Cardiac muscle cell (in vitro differentiated cells and primary cell): ENCODE measurements around the gene HHAT. TPM values are rescaled to one million over a fixed set of nuclear protein-coding genes. Genes with fewer than 3 reads are reported as not detected.

ENCODE experiments used
- DNase-seq, 2 donors: peaks; one replicate each; pipeline versions ENCODE4 v3.0.0 to v3.0.0-alpha.2; 2010 to 2017; ENCODE audit warnings: low read depth in 1 of 2, low spot score in 1 of 2
- H3K27ac ChIP-seq: fragments of 200-600 bp; sonication (generic); 2 replicates; pipeline ENCODE4 v1.5.1; 2016
- H3K27me3 ChIP-seq: fragments of 200-600 bp; sonication (generic); 2 replicates; pipeline ENCODE4 v1.6.0; 2016; ENCODE audit warnings: control low read depth
- H3K36me3 ChIP-seq: fragments of 200-600 bp; sonication (generic); 2 replicates; pipeline ENCODE4 v1.5.1; 2016; ENCODE audit warnings: control low read depth
- H3K4me1 ChIP-seq: fragments of 200-600 bp; sonication (generic); 2 replicates; pipeline ENCODE4 v1.8.1; 2017; ENCODE audit warnings: low read depth, mild to moderate bottlenecking, mixed run types
- H3K4me3 ChIP-seq: fragments of 200-600 bp; sonication (generic); 2 replicates; pipeline ENCODE4 v1.5.1; 2016; ENCODE audit warnings: mild to moderate bottlenecking
- H3K9me3 ChIP-seq: fragments of 200-600 bp; sonication (generic); 2 replicates; pipeline ENCODE4 v1.5.1; 2017; ENCODE audit warnings: low read depth, mild to moderate bottlenecking, control low read depth
- CTCF ChIP-seq: IDR thresholded peaks from 2 replicates; pipeline ENCODE4 v1.5.1; 2012; ENCODE audit warnings: low read depth, mild to moderate bottlenecking, low read length
- polyA plus RNA-seq: library from polyadenylated mRNA; unstranded; fragments of >200 nt; fragmentation: Nextera tagmentation; extraction: Ambion mirVana; gene quantifications from 2 replicates; pipeline ENCODE4 v1.2.1, GENCODE V29; 2016
- total RNA-seq: library from RNA; depleted of rRNA; stranded (reverse); fragments of >200 nt; gene quantifications from 2 replicates; pipeline ENCODE4 v1.2.3, GENCODE V29; 2016

The HHAT gene
- total and polyA plus RNA-seq, 2 experiments from 2014 or later = 3.6 to 8.4 TPM

- Histone ChIP-seq H3K27ac (no peak overlapping the region), H3K9me3 (no peaks in the 10 kb centered on the region), H3K4me3 (no peak overlapping the region), H3K27me3 (no peaks in the 10 kb centered on the region), H3K4me1 (peaks cover 11% of the 10 kb centered on the region), H3K36me3 (no peaks in the 10 kb centered on the region)
- no peak for TF ChIP-seq CTCF
- DNase-seq = no peak
Observed at GRCh38 chr1:210298296-210298695, 30.4 kb upstream of the HHAT start.

DNA sequence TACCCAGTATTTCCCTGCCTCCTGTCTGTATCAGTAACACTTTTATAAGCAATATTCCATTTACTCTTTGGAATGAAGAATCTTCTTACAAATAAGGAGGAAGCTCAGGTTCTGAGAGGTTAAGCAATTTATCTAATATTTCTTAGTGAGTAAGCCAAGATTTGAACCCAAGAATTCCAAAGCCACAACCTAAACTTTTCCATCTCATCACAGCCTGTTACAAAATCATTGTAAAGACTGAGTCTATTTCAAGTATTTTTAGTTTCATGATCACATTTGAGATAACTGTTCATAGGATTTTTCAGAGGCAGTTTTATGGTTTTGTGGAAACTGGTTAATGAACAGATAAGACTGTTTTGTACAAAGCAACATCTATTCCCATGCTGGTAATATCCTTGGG, 29.8 kb upstream of the HHAT start:
- no peak overlapping the region for H3K4me3 ChIP-seq
- peak in 1 of 2 donors; percentile 18 for DNase-seq
- no peak for TF ChIP-seq CTCF
- peaks cover 11% of the 10 kb centered on the region for H3K4me1 ChIP-seq
- H3K27ac ChIP-seq = no peak overlapping the region
- no peaks in the 10 kb centered on the region for H3K9me3 ChIP-seq
- no peaks in the 10 kb centered on the region for H3K36me3 ChIP-seq
- H3K27me3 ChIP-seq = no peaks in the 10 kb centered on the region

DNA sequence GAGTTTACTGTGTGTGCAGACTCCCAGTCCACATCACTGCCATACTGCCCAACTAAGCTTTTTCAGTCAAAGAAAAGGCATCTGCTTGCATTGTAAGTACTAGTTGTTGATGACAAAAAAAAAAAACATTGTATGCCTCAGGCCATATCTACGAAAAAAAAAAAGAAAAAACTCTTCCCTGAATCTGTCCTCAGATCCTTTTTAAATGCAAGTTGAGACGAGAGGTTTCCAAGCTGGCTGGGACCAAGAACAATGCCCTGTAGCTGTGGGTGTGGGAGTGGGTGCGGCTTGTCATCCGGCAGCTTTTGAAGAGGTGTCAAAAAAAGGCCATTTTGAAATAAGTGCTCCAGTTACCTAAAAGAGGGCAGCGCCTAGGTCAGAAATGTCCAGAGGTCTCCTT, 29.2 kb upstream of the HHAT start:
- no peak for DNase-seq
- H3K36me3 ChIP-seq = no peaks in the 10 kb centered on the region
- H3K27me3 ChIP-seq = no peaks in the 10 kb centered on the region
- peaks cover 11% of the 10 kb centered on the region for H3K4me1 ChIP-seq
- H3K4me3 ChIP-seq = no peak overlapping the region
- H3K9me3 ChIP-seq = no peaks in the 10 kb centered on the region
- no peak overlapping the region for H3K27ac ChIP-seq
- no peak for TF ChIP-seq CTCF

GRCh38 chr1:210300923-210301614, 27.6 kb upstream of the HHAT start:
- Histone ChIP-seq H3K9me3 (no peaks in the 10 kb centered on the region), H3K4me1 (no peaks in the 10 kb centered on the region), H3K4me3 (no peak overlapping the region), H3K27ac (no peak overlapping the region), H3K36me3 (no peaks in the 10 kb centered on the region), H3K27me3 (no peaks in the 10 kb centered on the region)
- no peak for TF ChIP-seq CTCF
- DNase-seq = no peak

- H3K27ac ChIP-seq = no peak overlapping the region
- H3K9me3 ChIP-seq = no peaks in the 10 kb centered on the region
- DNase-seq = peak in 1 of 2 donors; percentile 13
- no peaks in the 10 kb centered on the region for H3K4me1 ChIP-seq
- no peak overlapping the region for H3K4me3 ChIP-seq
- no peak for TF ChIP-seq CTCF
- H3K36me3 ChIP-seq = no peaks in the 10 kb centered on the region
- H3K27me3 ChIP-seq = no peaks in the 10 kb centered on the region
Observed at GRCh38 chr1:210301615-210302000, 27.1 kb upstream of the HHAT start.
